Suprapubic skin (tissue), 4 donors: ENCODE data around the gene LGR4. TPM values are rescaled to one million over a fixed set of nuclear protein-coding genes. Genes with fewer than 3 reads are reported as not detected.

Experiments
- DNase-seq, 2 donors: peaks; one replicate each; pipeline ENCODE4 v3.0.0-alpha.2; 2019; ENCODE audit warnings: low spot score in 2 of 2
- H3K27ac ChIP-seq: fragments of 200-600 bp; sonication (generic); one replicate; pipeline ENCODE4 v1.5.1; 2019
- H3K27me3 ChIP-seq: fragments of 200-600 bp; sonication (generic); one replicate; pipeline ENCODE4 v1.5.1; 2019
- H3K36me3 ChIP-seq: fragments of 200-600 bp; sonication (generic); one replicate; pipeline ENCODE4 v1.5.1; 2019
- H3K4me1 ChIP-seq: fragments of 200-600 bp; sonication (generic); one replicate; pipeline ENCODE4 v1.5.1; 2019
- H3K4me3 ChIP-seq: fragments of 200-600 bp; sonication (generic); one replicate; pipeline ENCODE4 v1.5.1; 2019; ENCODE audit warnings: mild to moderate bottlenecking
- H3K9me3 ChIP-seq: fragments of 200-600 bp; sonication (generic); one replicate; pipeline ENCODE4 v1.5.1; 2019
- CTCF ChIP-seq, 2 donors: fragments of 200-600 bp in 1 of 2; fragments of 450-650 bp in 1 of 2; sonication (generic) in 1 of 2; IDR thresholded peaks; one replicate each; pipeline ENCODE4 v1.5.1; 2016 to 2019; ENCODE audit warnings: antibody characterized with exemption in 2 of 2, mild to moderate bottlenecking in 1 of 2, moderate library complexity in 1 of 2
- EP300 ChIP-seq: sonication (generic); formaldehyde crosslinking; IDR thresholded peaks from one replicate; pipeline ENCODE4 v1.6.1; 2017; ENCODE audit warnings: antibody characterized with exemption
- POLR2A ChIP-seq, 2 donors: fragments of 450-650 bp; IDR thresholded peaks; one replicate each; pipeline ENCODE4 v1.6.1; 2017; ENCODE audit warnings: antibody characterized with exemption in 2 of 2, mild to moderate bottlenecking in 2 of 2, moderate library complexity in 2 of 2
- POLR2AphosphoS5 ChIP-seq, 3 donors: sonication (generic); formaldehyde crosslinking; IDR thresholded peaks; one replicate each; pipeline ENCODE4 v1.6.1; 2017; ENCODE audit warnings: antibody characterized with exemption in 3 of 3
- WGBS: methylation state at CpG from one replicate; pipeline ENCODE4 v1.1.5; 2018; 5-methylcytosine and 5-hydroxymethylcytosine counted together
- total RNA-seq, 4 donors: library from RNA; depleted of rRNA; stranded (reverse); fragments of >200 nt; gene quantifications; one replicate each; pipeline ENCODE4 v1.1.0, GENCODE V29; 2016

The LGR4 gene
- total RNA-seq, 4 donors from 2014 or later, result 54.7 to 143 (median 66.4) TPM

- Histone ChIP-seq H3K4me1 (peaks cover 36% of the 10 kb centered on the region), H3K27me3 (no peaks in the 10 kb centered on the region), H3K27ac (peak within 1 kb of the TSS; percentile 93), H3K36me3 (peaks cover under 1% of the 10 kb centered on the region), H3K9me3 (no peaks in the 10 kb centered on the region), H3K4me3 (peak within 1 kb of the TSS; percentile 95)
- WGBS, result 0% methylated on average over 47 of the region's 60 CpGs
- DNase-seq, result peak; percentile 99
- TF ChIP-seq POLR2AphosphoS5 (IDR thresholded peaks at IDR 0.05) (peak in 2 of 3 donors; percentile 43 to 77), CTCF (IDR thresholded peaks at IDR 0.05) (no peak), EP300 (no peak), POLR2A (IDR thresholded peaks at IDR 0.05) (peak; percentile 71 to 93)
Measured at GRCh38 chr11:27506200-27507182, 33.9 kb upstream of the LGR4 start, which contains the start of gene LIN7C. TSS of gene LIN7C (minus strand) at chr11:27506769. CDS start at chr11:27506752, 17 bp downstream.

GRCh38 chr11:27505781-27506180 lies 33.2 kb upstream of the LGR4 start:
- no peak for DNase-seq
- Histone ChIP-seq H3K4me3 (peak overlapping the region; percentile 95), H3K36me3 (peaks cover 8% of the 10 kb centered on the region), H3K27me3 (no peaks in the 10 kb centered on the region), H3K9me3 (no peaks in the 10 kb centered on the region), H3K27ac (peak overlapping the region; percentile 93), H3K4me1 (peaks cover 36% of the 10 kb centered on the region)
- TF ChIP-seq CTCF (IDR thresholded peaks at IDR 0.05), result no peak
- no peak for TF ChIP-seq POLR2A (IDR thresholded peaks at IDR 0.05)
- no peak for TF ChIP-seq EP300
- no peak for TF ChIP-seq POLR2AphosphoS5 (IDR thresholded peaks at IDR 0.05)
- 7% methylated on average over 5 of the region's 5 CpGs for WGBS

GRCh38 chr11:27504205-27504604 lies 31.6 kb upstream of the LGR4 start:
- WGBS, result 61% methylated on average over 2 of the region's 2 CpGs
- Histone ChIP-seq H3K9me3 (no peaks in the 10 kb centered on the region), H3K4me1 (peaks cover 38% of the 10 kb centered on the region), H3K4me3 (no peak overlapping the region), H3K27me3 (no peaks in the 10 kb centered on the region), H3K27ac (no peak overlapping the region), H3K36me3 (peaks cover 23% of the 10 kb centered on the region)
- DNase-seq, result no peak
- TF ChIP-seq POLR2AphosphoS5 (IDR thresholded peaks at IDR 0.05), result no peak
- no peak for TF ChIP-seq POLR2A (IDR thresholded peaks at IDR 0.05)
- TF ChIP-seq EP300, result no peak
- TF ChIP-seq CTCF (IDR thresholded peaks at IDR 0.05), result no peak

GRCh38 chr11:27501100-27501499 lies 28.5 kb upstream of the LGR4 start:
- Histone ChIP-seq H3K9me3 (no peaks in the 10 kb centered on the region), H3K4me3 (no peak overlapping the region), H3K4me1 (peaks cover 44% of the 10 kb centered on the region), H3K27me3 (no peaks in the 10 kb centered on the region), H3K27ac (no peak overlapping the region), H3K36me3 (peaks cover 37% of the 10 kb centered on the region)
- TF ChIP-seq CTCF (IDR thresholded peaks at IDR 0.05) (no peak), POLR2A (IDR thresholded peaks at IDR 0.05) (no peak), EP300 (no peak), POLR2AphosphoS5 (IDR thresholded peaks at IDR 0.05) (no peak)
- no peak for DNase-seq

GRCh38 chr11:27497911-27498310 lies 25.3 kb upstream of the LGR4 start:
- Histone ChIP-seq H3K27ac (no peak overlapping the region), H3K36me3 (peaks cover 44% of the 10 kb centered on the region), H3K9me3 (no peaks in the 10 kb centered on the region), H3K4me3 (no peak overlapping the region), H3K27me3 (no peaks in the 10 kb centered on the region), H3K4me1 (peaks cover 24% of the 10 kb centered on the region)
- TF ChIP-seq POLR2AphosphoS5 (IDR thresholded peaks at IDR 0.05) (no peak), POLR2A (IDR thresholded peaks at IDR 0.05) (no peak), EP300 (no peak), CTCF (IDR thresholded peaks at IDR 0.05) (no peak)
- WGBS, result 93% methylated on average over 1 of the region's 1 CpG
- no peak for DNase-seq
